ENCODE results near the gene LYRM1. TPM values are rescaled to one million over a fixed set of nuclear protein-coding genes. Genes with fewer than 3 reads are reported as not detected.

LYRM1 gene
- total and polyA plus RNA-seq, 10 of the 15 experiments (the other 5 are each of a cell fraction or from before 2014, with no cell fraction given) = 18.4 to 54.4 (median 38.0) TPM

- TF ChIP-seq BCLAF1 (IDR thresholded peaks at IDR 0.05) (no peak), RUNX3 (IDR thresholded peaks at IDR 0.05; ENCODE audit: low read length) (no peak), TARDBP (IDR thresholded peaks at IDR 0.05; ENCODE audit: borderline replicate concordance) (no peak), IKZF1 (conservative IDR thresholded peaks at IDR 0.05) (no peak), SIN3A (IDR thresholded peaks at IDR 0.05; ENCODE audit: low read depth, low read length) (no peak), KAT2A (conservative IDR thresholded peaks at IDR 0.05; ENCODE audit: control insufficient read depth, low read depth, low read length) (no peak), CBFB (IDR thresholded peaks at IDR 0.05; ENCODE audit: low read depth) (no peak), ATF7 (IDR thresholded peaks at IDR 0.05; ENCODE audit: low read depth) (no peak), RFX5 (IDR thresholded peaks at IDR 0.05; ENCODE audit: low read depth, low read length) (no peak), E2F8 (IDR thresholded peaks at IDR 0.05; ENCODE audit: low read depth, partially characterized antibody) (no peak), ZNF687 (IDR thresholded peaks at IDR 0.05) (no peak), ELK1 (IDR thresholded peaks at IDR 0.05; ENCODE audit: low read depth, low read length) (no peak)
These were observed 47.9 kb downstream of the LYRM1 start (continued) for GRCh38 chr16:20948444-20948843.

Data from GM12878 (cell line).